GM10266 (cell line): ENCODE measurements around the gene PYGO1.
"Not testable (repeated sequence)": the region's sequence is repeated elsewhere in the genome, so short reads cannot be mapped to it uniquely, and the experiment has no call there.

Experiments used
- DNase-seq: peaks from one replicate; pipeline ENCODE4 v3.0.0; 2012; ENCODE audit errors: extremely low spot score
- TF ChIP-seq, protein P1 (sequence below): IDR thresholded peaks from 2 replicates; pipeline ENCODE4 v1.5.1; 2012; ENCODE audit warnings: mild to moderate bottlenecking, low read depth; ENCODE audit not compliant: control insufficient read depth, insufficient read depth; ENCODE audit errors: missing control alignments

The PYGO1 gene

DNA sequence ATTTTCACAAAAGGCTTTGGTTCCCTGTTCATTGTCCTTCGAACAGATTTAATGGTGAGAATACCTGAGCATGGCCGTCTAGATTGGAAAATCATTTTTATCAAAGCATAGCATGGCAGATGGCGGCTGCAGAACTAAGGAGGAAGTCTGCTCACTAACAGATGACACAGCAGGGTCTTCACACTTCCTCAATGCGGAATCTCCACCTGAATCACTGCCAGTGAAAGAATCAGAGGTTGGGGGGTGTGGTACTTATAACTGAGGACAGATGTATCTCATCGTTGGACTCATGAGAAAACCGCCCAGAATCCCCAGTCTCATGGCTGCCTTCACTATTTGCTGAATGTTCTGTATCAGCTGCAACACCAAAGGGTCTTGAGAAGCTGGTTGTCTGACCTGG lies 31.6 kb upstream of the PYGO1 start:
- TF ChIP-seq, protein P1, sequence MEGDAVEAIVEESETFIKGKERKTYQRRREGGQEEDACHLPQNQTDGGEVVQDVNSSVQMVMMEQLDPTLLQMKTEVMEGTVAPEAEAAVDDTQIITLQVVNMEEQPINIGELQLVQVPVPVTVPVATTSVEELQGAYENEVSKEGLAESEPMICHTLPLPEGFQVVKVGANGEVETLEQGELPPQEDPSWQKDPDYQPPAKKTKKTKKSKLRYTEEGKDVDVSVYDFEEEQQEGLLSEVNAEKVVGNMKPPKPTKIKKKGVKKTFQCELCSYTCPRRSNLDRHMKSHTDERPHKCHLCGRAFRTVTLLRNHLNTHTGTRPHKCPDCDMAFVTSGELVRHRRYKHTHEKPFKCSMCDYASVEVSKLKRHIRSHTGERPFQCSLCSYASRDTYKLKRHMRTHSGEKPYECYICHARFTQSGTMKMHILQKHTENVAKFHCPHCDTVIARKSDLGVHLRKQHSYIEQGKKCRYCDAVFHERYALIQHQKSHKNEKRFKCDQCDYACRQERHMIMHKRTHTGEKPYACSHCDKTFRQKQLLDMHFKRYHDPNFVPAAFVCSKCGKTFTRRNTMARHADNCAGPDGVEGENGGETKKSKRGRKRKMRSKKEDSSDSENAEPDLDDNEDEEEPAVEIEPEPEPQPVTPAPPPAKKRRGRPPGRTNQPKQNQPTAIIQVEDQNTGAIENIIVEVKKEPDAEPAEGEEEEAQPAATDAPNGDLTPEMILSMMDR: no peak
- no peak for DNase-seq

DNA sequence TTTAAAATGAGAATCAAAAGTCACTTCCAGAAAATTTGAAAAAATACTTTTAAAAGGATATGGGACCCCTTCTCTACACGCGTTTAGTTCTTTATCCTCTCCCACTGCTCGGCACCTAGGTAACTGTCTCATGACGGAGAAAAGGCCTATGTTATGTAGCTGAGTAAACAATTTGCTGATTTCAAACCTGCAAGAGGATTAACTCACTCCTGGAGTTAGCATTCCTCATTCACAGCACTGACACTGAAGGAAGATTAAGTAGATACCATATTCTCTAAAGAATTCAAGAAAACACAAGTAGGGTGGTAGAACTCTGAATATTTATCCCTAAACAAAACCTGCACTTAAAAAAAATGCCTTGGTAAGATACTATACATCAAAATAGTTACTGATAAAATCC lies 30.2 kb upstream of the PYGO1 start:
- DNase-seq: no peak
- TF ChIP-seq, protein P1: no peak

GRCh38 chr15:55615445-55615844 lies 27.3 kb upstream of the PYGO1 start:
- DNase-seq: no peak
- TF ChIP-seq, protein P1: no peak

DNA sequence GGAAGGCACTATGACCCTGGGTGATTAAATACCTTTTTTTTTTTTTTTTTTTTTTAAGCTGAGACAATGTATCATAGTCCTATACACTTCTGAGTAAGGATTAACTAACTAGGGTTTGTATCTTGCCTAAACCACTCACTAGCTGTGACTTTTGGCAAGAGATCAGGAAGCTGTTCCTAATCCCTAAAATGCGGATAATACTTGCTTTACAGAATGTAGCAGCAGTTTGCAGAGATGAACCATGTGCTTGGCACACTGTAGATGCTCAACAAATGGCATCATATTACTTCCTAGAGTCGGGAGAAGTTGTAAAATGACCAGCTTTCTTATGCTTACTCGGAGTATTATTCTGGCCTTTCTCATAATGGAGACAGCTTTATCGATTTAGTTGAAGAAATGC lies 25.6 kb upstream of the PYGO1 start:
- DNase-seq: no peak
- TF ChIP-seq, protein P1: no peak

- TF ChIP-seq, protein P1: no peak
- DNase-seq: no peak
These were observed 18.1 kb upstream of the PYGO1 start for GRCh38 chr15:55606214-55606613.

GRCh38 chr15:55601374-55601773 lies 13.2 kb upstream of the PYGO1 start:
- no peak for DNase-seq
- TF ChIP-seq, protein P1: no peak

DNA sequence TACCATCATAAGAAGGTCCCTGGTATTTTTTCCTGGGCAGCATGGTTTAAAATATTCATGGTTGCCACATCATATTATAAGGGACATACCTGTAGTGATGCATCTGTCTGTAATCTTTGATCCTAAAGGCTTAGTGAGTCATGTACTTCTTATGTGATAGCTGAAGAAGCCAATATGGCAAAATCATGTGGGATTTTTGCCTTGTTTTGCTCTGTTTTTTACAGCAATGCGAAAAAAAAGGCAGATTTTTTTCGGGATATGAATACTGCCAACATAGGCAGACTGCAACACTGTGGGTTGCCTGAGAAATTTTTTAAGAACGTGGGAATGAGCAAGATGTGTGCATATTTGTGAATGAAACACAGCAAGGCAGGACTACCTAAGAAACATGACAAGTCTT lies 11.3 kb upstream of the PYGO1 start:
- no peak for DNase-seq
- TF ChIP-seq, protein P1: no peak

DNA sequence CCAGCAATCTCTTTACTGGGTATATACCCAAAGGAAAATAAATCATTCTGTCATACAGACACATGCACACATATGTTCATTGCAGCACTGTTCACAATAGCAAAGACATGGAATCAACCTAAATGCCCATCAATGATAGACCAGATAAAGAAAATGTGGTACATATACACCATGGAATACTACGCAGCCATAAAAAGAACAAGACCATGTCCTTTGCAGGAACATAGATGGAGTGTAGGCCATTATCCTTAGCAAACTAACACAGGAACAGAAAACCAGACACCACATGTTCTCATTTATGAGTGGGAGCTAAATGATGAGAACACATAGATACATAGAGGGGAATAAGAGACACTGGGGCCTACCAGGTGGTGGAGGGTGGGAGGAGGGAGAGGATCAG lies 4.9 kb upstream of the PYGO1 start:
- not testable (repeated sequence) for DNase-seq
